NT2/D1 (cell line): Measurements from ENCODE around the gene ZCCHC14.
"Not testable (repeated sequence)": the region's sequence is repeated elsewhere in the genome, so short reads cannot be mapped to it uniquely, and the experiment has no call there.

ENCODE experiments used
- DNase-seq: peaks from one replicate; pipeline ENCODE4 v3.0.0-alpha.2; 2011; ENCODE audit warnings: low read depth, low spot score
- H3K27me3 ChIP-seq: 2 replicates; pipeline ENCODE4 v1.6.0; 2011; ENCODE audit warnings: mild to moderate bottlenecking; ENCODE audit not compliant: insufficient read length, insufficient read depth
- H3K36me3 ChIP-seq: 2 replicates; pipeline ENCODE4 v1.6.1; 2011; ENCODE audit warnings: mild to moderate bottlenecking, low read length, mixed read lengths; ENCODE audit not compliant: insufficient read depth, insufficient read length
- H3K4me1 ChIP-seq: 2 replicates; pipeline ENCODE4 v1.5.1; 2011; ENCODE audit not compliant: insufficient read depth, insufficient read length
- H3K4me3 ChIP-seq: 2 replicates; pipeline ENCODE4 v1.5.1; 2011; ENCODE audit warnings: low read depth; ENCODE audit not compliant: insufficient read length
- H3K9ac ChIP-seq: 2 replicates; pipeline ENCODE4 v1.6.0; 2011; ENCODE audit warnings: low read depth; ENCODE audit not compliant: insufficient read length
- H3K9me3 ChIP-seq: 2 replicates; pipeline ENCODE4 v1.5.1; 2011; ENCODE audit warnings: mild to moderate bottlenecking, low read length; ENCODE audit not compliant: insufficient read depth
- SUZ12 ChIP-seq: IDR thresholded peaks from 2 replicates; pipeline ENCODE4 v1.6.1; 2011; ENCODE audit not compliant: insufficient read length, insufficient read depth; ENCODE audit errors: extremely low read depth
- YY1 ChIP-seq: IDR thresholded peaks from 2 replicates; pipeline ENCODE4 v1.6.1; 2011; ENCODE audit not compliant: insufficient read length, insufficient read depth
- ZNF274 ChIP-seq: IDR thresholded peaks from 2 replicates; pipeline ENCODE4 v1.6.1; 2011; ENCODE audit warnings: mild to moderate bottlenecking, low read depth, low read length

ZCCHC14 gene

DNA sequence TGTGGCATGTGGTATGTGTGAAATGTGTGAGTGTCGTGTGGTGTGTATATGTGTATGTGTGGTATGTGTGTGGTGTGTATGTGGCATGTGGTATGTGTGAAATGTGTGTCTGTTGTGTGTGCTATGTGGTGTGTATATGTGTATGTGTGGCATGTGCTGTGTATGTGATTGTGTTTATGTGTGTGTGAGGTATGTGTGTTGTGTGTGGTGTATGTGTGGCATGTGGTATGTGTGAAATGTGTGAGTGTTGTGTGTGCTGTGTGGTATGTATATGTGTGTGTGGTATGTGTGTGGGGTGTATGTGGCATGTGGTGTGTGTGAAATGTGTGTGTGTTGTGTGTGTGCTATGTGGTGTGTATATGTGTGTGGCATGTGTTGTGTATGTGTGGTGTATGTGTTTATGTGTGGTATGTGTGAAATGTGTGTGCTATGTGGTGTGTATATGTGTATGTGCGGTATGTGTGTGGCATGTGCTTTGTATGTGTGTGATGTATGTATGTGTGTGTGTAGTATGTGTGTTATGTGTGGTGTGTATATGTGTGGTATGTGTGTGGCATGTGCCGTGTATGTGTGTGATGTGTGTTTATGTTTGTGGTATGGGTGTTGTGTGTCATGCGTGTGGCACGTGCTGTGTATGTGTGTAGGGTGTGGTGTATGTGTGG is 9.6 kb upstream of the ZCCHC14 start:
- H3K36me3 ChIP-seq, result no peaks in the 10 kb centered on the region
- no peak overlapping the region for H3K9ac ChIP-seq
- H3K4me3 ChIP-seq, result no peak overlapping the region
- no peaks in the 10 kb centered on the region for H3K9me3 ChIP-seq
- TF ChIP-seq SUZ12 (no peak), ZNF274 (no peak), YY1 (no peak)
- no peaks in the 10 kb centered on the region for H3K27me3 ChIP-seq
- DNase-seq, result no peak
- H3K4me1 ChIP-seq, result peaks cover 5% of the 10 kb centered on the region

DNA sequence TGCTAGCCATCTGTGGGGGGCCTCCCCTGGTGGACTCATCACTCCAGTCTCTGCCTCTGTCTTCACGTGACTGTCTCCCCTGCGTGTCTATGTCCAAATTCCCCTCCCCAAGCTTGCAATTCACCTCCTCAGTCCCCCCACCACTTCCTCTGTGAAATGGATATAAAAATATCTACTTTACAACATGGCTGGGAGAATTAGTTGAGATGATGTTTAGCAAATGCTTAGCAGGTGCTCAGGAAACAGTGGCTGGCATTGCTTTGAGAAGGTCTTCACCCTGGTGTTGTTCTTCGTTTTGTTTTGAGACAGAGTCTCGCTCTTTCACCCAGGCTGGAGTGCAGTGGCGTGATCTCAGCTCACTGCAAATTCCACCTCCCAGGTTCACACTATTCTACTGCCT is 8.3 kb upstream of the ZCCHC14 start:
- no peak overlapping the region for H3K9ac ChIP-seq
- no peak overlapping the region for H3K4me3 ChIP-seq
- no peak for DNase-seq
- H3K27me3 ChIP-seq, result no peaks in the 10 kb centered on the region
- TF ChIP-seq ZNF274, result no peak
- no peak for TF ChIP-seq YY1
- TF ChIP-seq SUZ12, result no peak
- no peaks in the 10 kb centered on the region for H3K36me3 ChIP-seq
- peaks cover 5% of the 10 kb centered on the region for H3K4me1 ChIP-seq
- H3K9me3 ChIP-seq, result no peaks in the 10 kb centered on the region

DNA sequence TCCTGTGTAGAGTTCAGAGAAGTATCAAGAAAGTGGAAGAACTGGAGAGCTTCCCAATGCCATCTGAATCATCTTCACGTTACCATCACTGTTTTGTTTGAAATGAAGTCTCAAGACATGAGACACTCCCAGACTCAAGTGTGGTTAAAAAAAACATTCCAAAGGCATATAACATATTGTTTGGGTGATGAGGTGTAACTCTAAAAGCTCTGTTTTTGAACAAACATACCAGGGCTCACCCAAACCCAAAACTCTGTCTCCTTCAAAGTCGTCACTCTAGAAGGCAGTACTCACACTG is 6.3 kb upstream of the ZCCHC14 start:
- no peak overlapping the region for H3K9ac ChIP-seq
- no peaks in the 10 kb centered on the region for H3K9me3 ChIP-seq
- H3K27me3 ChIP-seq, result no peaks in the 10 kb centered on the region
- TF ChIP-seq ZNF274 (no peak), YY1 (no peak), SUZ12 (no peak)
- H3K36me3 ChIP-seq, result no peaks in the 10 kb centered on the region
- H3K4me3 ChIP-seq, result no peak overlapping the region
- no peak for DNase-seq
- peaks cover 9% of the 10 kb centered on the region for H3K4me1 ChIP-seq

DNA sequence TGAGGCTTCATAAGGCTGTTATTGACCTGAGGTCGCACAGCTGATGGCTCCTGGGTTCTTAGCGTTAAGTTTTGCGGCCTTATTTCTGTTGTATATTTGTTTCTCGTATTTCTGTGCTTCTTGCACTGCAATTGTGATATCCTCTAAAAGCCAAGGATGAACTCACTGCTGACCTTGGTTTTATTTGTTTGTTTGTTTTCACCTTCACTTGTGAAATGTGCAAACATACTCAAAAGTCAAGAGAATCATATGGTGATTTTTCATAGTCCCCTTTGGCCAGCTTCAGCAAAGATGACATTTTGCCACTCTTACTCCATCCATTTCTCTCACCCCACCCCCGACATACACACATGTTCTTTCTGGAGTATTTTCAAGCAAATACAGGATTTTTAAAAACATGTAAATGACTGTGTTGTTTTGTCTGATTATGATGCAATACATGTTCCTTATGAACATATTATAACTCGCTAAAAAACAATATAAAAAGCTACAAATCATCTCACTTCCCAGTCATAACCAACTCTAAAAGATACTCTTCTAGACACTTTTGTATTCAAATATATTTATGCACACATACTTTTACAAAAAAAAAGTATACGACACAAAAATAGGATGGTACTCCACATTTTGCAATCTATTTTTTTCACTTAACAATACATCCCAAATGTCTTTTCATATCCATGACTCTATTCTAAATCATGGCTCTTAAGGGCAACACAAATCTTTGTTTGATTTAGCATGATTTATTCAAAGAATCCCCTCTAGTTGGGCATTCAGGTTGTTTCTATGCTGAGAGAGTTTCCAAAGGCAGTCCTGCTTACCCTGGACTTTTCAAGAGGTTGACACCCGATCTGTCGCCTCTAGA is 5.7 kb upstream of the ZCCHC14 start:
- H3K27me3 ChIP-seq, result no peaks in the 10 kb centered on the region
- no peak overlapping the region for H3K4me3 ChIP-seq
- H3K9me3 ChIP-seq, result no peaks in the 10 kb centered on the region
- H3K36me3 ChIP-seq, result no peaks in the 10 kb centered on the region
- TF ChIP-seq YY1 (no peak), ZNF274 (no peak), SUZ12 (no peak)
- DNase-seq, result no peak
- H3K4me1 ChIP-seq, result peaks cover 10% of the 10 kb centered on the region
- no peak overlapping the region for H3K9ac ChIP-seq

- H3K4me3 ChIP-seq, H3K9me3 ChIP-seq, H3K9ac ChIP-seq, H3K36me3 ChIP-seq, DNase-seq, H3K27me3 ChIP-seq: not testable (repeated sequence)
- H3K4me1 ChIP-seq, result peaks cover 10% of the 10 kb centered on the region
Observed at GRCh38 chr16:87497767-87498290, 5.0 kb upstream of the ZCCHC14 start.

DNA sequence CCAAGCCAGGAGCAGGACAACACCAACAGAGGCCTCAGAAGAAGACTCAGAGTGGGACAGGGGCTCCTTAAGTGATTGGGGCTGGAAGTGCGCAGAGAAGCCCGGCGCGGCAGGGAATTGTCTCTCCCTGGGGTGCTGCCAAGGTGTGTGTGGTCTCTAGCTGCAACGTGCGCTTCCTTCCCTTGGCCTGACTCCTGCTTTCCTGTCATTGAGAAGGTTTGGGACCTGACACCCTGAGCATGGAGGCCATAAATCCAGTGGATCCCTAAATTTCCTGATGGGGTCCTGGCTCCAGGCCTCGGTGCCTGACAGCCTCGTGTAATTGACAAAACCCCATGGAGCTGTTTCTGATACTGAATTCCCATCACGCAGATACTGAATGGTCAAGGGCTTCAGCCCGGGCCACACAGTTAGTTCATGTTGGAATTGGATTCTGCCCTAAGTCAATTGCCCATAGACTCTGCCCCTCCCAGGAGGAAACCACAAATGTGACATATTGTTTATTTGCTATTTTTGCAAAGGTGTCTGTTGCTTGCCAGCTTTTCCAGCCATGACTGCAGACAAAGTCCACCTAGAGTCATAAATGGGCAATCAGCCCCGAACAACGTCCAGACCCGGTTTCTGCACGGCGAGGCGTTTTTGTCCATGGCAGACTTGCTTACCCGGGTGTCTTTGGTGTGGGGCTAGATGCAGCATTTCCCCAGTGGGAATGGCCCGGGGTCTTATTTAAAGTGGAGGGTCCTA is 4.4 kb upstream of the ZCCHC14 start:
- H3K36me3 ChIP-seq, H3K27me3 ChIP-seq, H3K9me3 ChIP-seq, H3K9ac ChIP-seq, DNase-seq, H3K4me3 ChIP-seq: not testable (repeated sequence)
- peaks cover 10% of the 10 kb centered on the region for H3K4me1 ChIP-seq

DNA sequence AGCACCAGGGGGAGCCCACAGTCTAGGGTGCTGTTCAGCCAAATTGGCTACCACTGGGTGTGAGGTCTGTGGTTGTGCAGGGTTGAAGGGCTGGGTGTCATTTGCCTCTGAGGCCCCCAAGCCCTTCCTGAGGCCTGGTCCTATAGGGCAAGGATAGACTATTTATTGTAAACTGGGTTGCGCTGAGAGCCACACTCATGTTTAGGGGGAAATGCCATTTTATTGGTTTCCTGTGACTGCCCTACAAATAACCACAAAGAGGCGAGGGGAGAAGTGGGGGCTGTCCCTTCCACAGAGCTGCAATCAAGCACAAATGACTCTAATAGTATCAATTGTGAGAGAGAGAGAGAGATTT is 3.6 kb upstream of the ZCCHC14 start:
- H3K27me3 ChIP-seq, result no peaks in the 10 kb centered on the region
- no peak overlapping the region for H3K4me3 ChIP-seq
- TF ChIP-seq ZNF274 (no peak), SUZ12 (no peak), YY1 (no peak)
- DNase-seq, result no peak
- no peaks in the 10 kb centered on the region for H3K9me3 ChIP-seq
- H3K4me1 ChIP-seq, result peaks cover 14% of the 10 kb centered on the region
- H3K9ac ChIP-seq, result no peak overlapping the region
- H3K36me3 ChIP-seq, result peaks cover 3% of the 10 kb centered on the region
